Medulla oblongata (tissue), 1 donor: ENCODE results near the gene MGAM2.
A peak's percentile ranks its signal among the peaks of the same experiment; 100 is the strongest.

Experiments
- DNase-seq: peaks from one replicate; pipeline ENCODE4 v3.0.0-alpha.2; 2015; ENCODE audit errors: extremely low spot score

Gene MGAM2

GRCh38 chr7:142176901-142177300 is 65.4 kb downstream of the MGAM2 start:
- no peak for DNase-seq

GRCh38 chr7:142177869-142178268 is 66.4 kb downstream of the MGAM2 start:
- DNase-seq, result no peak

- no peak for DNase-seq
These were observed 68.9 kb downstream of the MGAM2 start for GRCh38 chr7:142180426-142180825.

GRCh38 chr7:142181211-142181610 is 69.7 kb downstream of the MGAM2 start:
- DNase-seq, result no peak

- DNase-seq, result no peak
These were observed 70.4 kb downstream of the MGAM2 start for GRCh38 chr7:142181966-142182365.

- no peak for DNase-seq
These were observed 73.6 kb downstream of the MGAM2 start for GRCh38 chr7:142185069-142185468.

GRCh38 chr7:142185801-142186200 is 74.3 kb downstream of the MGAM2 start:
- DNase-seq, result no peak

GRCh38 chr7:142188154-142188553 is 76.6 kb downstream of the MGAM2 start:
- DNase-seq, result no peak

- DNase-seq, result peak; percentile 20
These were observed 77.3 kb downstream of the MGAM2 start for GRCh38 chr7:142188846-142189245.

- no peak for DNase-seq
These were observed 82.7 kb downstream of the MGAM2 start for GRCh38 chr7:142194201-142194600.

GRCh38 chr7:142196066-142196840 is 84.7 kb downstream of the MGAM2 start:
- DNase-seq, result no peak

- no peak for DNase-seq
These were observed 88.7 kb downstream of the MGAM2 start for GRCh38 chr7:142200206-142200605.

GRCh38 chr7:142228537-142229104 is 117.1 kb downstream of the MGAM2 start:
- DNase-seq, result no peak

GRCh38 chr7:142231716-142232115 is 120.2 kb downstream of the MGAM2 start:
- DNase-seq, result no peak

GRCh38 chr7:142240546-142240945 is 129.0 kb downstream of the MGAM2 start:
- DNase-seq, result no peak

GRCh38 chr7:142243823-142244222 is 132.3 kb downstream of the MGAM2 start:
- DNase-seq, result no peak

- no peak for DNase-seq
These were observed 136.9 kb downstream of the MGAM2 start for GRCh38 chr7:142248166-142249160.

- DNase-seq, result no peak
These were observed 138.4 kb downstream of the MGAM2 start for GRCh38 chr7:142249918-142250317.

GRCh38 chr7:142250705-142251104 is 139.2 kb downstream of the MGAM2 start:
- DNase-seq, result no peak

- DNase-seq, result no peak
These were observed 146.4 kb downstream of the MGAM2 start, which contains the start of gene PRSS58 for GRCh38 chr7:142257958-142258357. PRSS58 (minus strand) TSS chr7:142258058; CDS start chr7:142257707, 351 bp downstream.

- DNase-seq, result no peak
These were observed 152.3 kb downstream of the MGAM2 start for GRCh38 chr7:142263598-142264380.
